ENCODE data around the gene KCNA2. TPM values are rescaled to one million over a fixed set of nuclear protein-coding genes. Genes with fewer than 3 reads are reported as not detected.

The KCNA2 gene
- polyA plus RNA-seq, 1 of the 3 experiments (the other 2 are of a cell fraction): not detected

DNA sequence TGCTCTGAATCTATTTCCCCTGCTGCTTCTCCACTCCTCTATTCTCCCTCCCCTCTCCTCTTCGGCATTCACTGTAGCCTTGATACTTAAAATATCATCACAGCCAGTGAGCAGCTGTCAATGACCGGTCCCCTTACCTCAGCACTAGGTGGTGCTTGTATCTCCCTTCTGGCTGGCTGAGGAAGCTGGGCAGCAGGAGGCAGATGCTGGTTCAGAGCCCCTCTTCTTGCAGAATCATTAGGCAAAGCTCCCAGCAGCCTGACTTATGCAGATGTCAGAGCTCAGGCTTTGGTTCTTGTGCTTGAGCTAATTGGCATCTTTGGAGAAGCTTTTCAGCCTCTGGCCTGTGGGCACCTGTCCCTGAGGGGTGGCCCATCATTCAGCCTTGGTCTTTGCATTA, 31.9 kb upstream of the KCNA2 start:
- 35% methylated on average over 2 of the region's 2 CpGs for WGBS (ENCODE audit: low lambda C conversion rate)
- no peaks in the 10 kb centered on the region for H3K9me2 ChIP-seq

DNA sequence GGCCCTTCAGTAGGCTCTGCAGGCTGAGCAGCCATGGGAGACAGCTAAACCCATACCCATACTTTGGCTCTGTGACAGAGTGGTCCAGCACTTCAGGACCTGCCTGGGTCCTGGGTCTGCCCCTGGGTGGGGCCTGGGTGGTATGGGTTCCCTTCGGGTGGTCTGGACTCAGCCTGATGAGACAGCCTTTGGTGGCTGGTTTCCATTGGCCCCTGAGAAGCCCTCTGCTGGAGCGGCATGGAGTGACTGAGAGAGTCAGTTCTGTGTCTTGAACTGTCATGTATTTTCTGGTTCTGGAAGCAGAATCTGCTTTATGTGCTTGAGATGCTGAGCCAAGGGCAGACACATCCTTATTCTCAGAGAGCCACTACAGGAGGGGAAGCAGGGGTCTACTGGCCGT, 31.3 kb upstream of the KCNA2 start:
- Histone ChIP-seq H3K4me1 (ENCODE audit: control insufficient read depth in 1 of 2, insufficient read depth in 2 of 2, low read depth in 1 of 2, low read length in 1 of 2) (no peaks in the 10 kb centered on the region; a peak in 1 of 4 replicates), H3K4me3 (ENCODE audit: low read depth in 2 of 2, low read length in 1 of 2) (no peak overlapping the region), H3K9me3 (no peaks in the 10 kb centered on the region), H3K9ac (no peak overlapping the region), H4K20me1 (ENCODE audit: insufficient read depth) (no peaks in the 10 kb centered on the region), H3K36me3 (replicated peaks in 1 of 2; ENCODE audit: control insufficient read depth in 1 of 2, insufficient read depth in 2 of 2, low read length in 1 of 2) (no peaks in the 10 kb centered on the region), H3K79me2 (ENCODE audit: insufficient read depth) (no peaks in the 10 kb centered on the region), H3F3A (replicated peaks; ENCODE audit: insufficient read depth) (no peaks in the 10 kb centered on the region), H3K9me2 (no peaks in the 10 kb centered on the region), H3K27me3 (ENCODE audit: insufficient read depth) (0 out of 2 replicates have a peak, but pooled peaks cover 6% of the 10 kb centered on the region), H3K4me2 (no peak overlapping the region), H2AFZ (ENCODE audit: low read depth) (no peak overlapping the region), H3K27ac (ENCODE audit: low read depth in 2 of 2, low read length in 1 of 2) (no peak overlapping the region)
- no peak for DNase-seq
- 35% methylated on average over 2 of the region's 3 CpGs for WGBS (ENCODE audit: low lambda C conversion rate)
- POLR2A ChIA-PET: no interaction called here
- CTCF ChIA-PET: interaction anchor here (0.8 to 22.5 kb wide), 6 partner anchors 12 to 145 kb away, joined by 3 to 204 read pairs (median 10); no protein-coding TSS in a partner anchor
- TF ChIP-seq, protein P1, sequence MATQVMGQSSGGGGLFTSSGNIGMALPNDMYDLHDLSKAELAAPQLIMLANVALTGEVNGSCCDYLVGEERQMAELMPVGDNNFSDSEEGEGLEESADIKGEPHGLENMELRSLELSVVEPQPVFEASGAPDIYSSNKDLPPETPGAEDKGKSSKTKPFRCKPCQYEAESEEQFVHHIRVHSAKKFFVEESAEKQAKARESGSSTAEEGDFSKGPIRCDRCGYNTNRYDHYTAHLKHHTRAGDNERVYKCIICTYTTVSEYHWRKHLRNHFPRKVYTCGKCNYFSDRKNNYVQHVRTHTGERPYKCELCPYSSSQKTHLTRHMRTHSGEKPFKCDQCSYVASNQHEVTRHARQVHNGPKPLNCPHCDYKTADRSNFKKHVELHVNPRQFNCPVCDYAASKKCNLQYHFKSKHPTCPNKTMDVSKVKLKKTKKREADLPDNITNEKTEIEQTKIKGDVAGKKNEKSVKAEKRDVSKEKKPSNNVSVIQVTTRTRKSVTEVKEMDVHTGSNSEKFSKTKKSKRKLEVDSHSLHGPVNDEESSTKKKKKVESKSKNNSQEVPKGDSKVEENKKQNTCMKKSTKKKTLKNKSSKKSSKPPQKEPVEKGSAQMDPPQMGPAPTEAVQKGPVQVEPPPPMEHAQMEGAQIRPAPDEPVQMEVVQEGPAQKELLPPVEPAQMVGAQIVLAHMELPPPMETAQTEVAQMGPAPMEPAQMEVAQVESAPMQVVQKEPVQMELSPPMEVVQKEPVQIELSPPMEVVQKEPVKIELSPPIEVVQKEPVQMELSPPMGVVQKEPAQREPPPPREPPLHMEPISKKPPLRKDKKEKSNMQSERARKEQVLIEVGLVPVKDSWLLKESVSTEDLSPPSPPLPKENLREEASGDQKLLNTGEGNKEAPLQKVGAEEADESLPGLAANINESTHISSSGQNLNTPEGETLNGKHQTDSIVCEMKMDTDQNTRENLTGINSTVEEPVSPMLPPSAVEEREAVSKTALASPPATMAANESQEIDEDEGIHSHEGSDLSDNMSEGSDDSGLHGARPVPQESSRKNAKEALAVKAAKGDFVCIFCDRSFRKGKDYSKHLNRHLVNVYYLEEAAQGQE (IDR thresholded peaks at IDR 0.05; ENCODE audit: low read depth, low read length): no peak
- TF ChIP-seq FOXM1 (IDR thresholded peaks at IDR 0.05; ENCODE audit: low read depth): no peak
- TF ChIP-seq MEF2A (IDR thresholded peaks at IDR 0.05; ENCODE audit: borderline replicate concordance, low read depth): no peak
- no peak for TF ChIP-seq NFIC (IDR thresholded peaks at IDR 0.05; ENCODE audit: borderline replicate concordance)
- TF ChIP-seq EP300 (IDR thresholded peaks at IDR 0.05; ENCODE audit: borderline replicate concordance in 1 of 2, low read depth in 1 of 2, low read length in 1 of 2): no peak
- TF ChIP-seq MXI1 (IDR thresholded peaks at IDR 0.05; ENCODE audit: low read depth, low read length): no peak
- no peak for TF ChIP-seq RAD21 (IDR thresholded peaks at IDR 0.05; ENCODE audit: low read length)
- TF ChIP-seq ELF1 (IDR thresholded peaks at IDR 0.05): no peak
- no peak for TF ChIP-seq RXRA (IDR thresholded peaks at IDR 0.05; ENCODE audit: borderline replicate concordance, low read depth)
- TF ChIP-seq CHD2 (IDR thresholded peaks at IDR 0.05; ENCODE audit: low read length, partially characterized antibody): no peak
- no peak for TF ChIP-seq TAF1 (IDR thresholded peaks at IDR 0.05; ENCODE audit: borderline replicate concordance, low read depth, low read length)

More for the DNA sequence above, 31.9 kb upstream of the KCNA2 start:
- H3F3A ChIP-seq (replicated peaks; ENCODE audit: insufficient read depth): no peaks in the 10 kb centered on the region
- DNase-seq: no peak
- no peak for TF ChIP-seq MEF2A (IDR thresholded peaks at IDR 0.05; ENCODE audit: borderline replicate concordance, low read depth)
- TF ChIP-seq GATA2 (CRISPR knock-in tag; IDR thresholded peaks at IDR 0.05): no peak
- TF ChIP-seq TAF1 (IDR thresholded peaks at IDR 0.05; ENCODE audit: borderline replicate concordance, low read depth, low read length): no peak
- TF ChIP-seq NFIC (IDR thresholded peaks at IDR 0.05; ENCODE audit: borderline replicate concordance): no peak
- TF ChIP-seq EZH2phosphoT487 (IDR thresholded peaks at IDR 0.05; ENCODE audit: borderline replicate concordance, low read depth): no peak
- no peak for TF ChIP-seq NRF1 (IDR thresholded peaks at IDR 0.05; ENCODE audit: low read depth, low read length)
- no peak for TF ChIP-seq SMC3 (IDR thresholded peaks at IDR 0.05; ENCODE audit: low read depth, low read length)
- no peak for TF ChIP-seq FOSL2 (IDR thresholded peaks at IDR 0.05; ENCODE audit: borderline replicate concordance, low read depth)
- TF ChIP-seq TCF12 (IDR thresholded peaks at IDR 0.05): no peak
- no peak for TF ChIP-seq IRF3 (IDR thresholded peaks at IDR 0.05; ENCODE audit: low read depth, low read length)
- no peak for TF ChIP-seq MAX (IDR thresholded peaks at IDR 0.05; ENCODE audit: low read depth)
- TF ChIP-seq RAD21 (IDR thresholded peaks at IDR 0.05; ENCODE audit: low read length): no peak
- TF ChIP-seq ELF1 (IDR thresholded peaks at IDR 0.05): no peak
- no peak for TF ChIP-seq TEAD4 (IDR thresholded peaks at IDR 0.05; ENCODE audit: borderline replicate concordance, insufficient read depth)
- no peak for TF ChIP-seq CHD2 (IDR thresholded peaks at IDR 0.05; ENCODE audit: low read length, partially characterized antibody)
- TF ChIP-seq YY1 (IDR thresholded peaks at IDR 0.05; ENCODE audit: low read depth): no peak
- no peak for TF ChIP-seq POLR2AphosphoS5 (IDR thresholded peaks at IDR 0.05; ENCODE audit: low read depth, low read length)
- TF ChIP-seq, protein P2, sequence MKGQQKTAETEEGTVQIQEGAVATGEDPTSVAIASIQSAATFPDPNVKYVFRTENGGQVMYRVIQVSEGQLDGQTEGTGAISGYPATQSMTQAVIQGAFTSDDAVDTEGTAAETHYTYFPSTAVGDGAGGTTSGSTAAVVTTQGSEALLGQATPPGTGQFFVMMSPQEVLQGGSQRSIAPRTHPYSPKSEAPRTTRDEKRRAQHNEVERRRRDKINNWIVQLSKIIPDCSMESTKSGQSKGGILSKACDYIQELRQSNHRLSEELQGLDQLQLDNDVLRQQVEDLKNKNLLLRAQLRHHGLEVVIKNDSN (IDR thresholded peaks at IDR 0.05; ENCODE audit: borderline replicate concordance, low read depth): no peak
- no peak for TF ChIP-seq RXRA (IDR thresholded peaks at IDR 0.05; ENCODE audit: borderline replicate concordance, low read depth)
- no peak for TF ChIP-seq FOXM1 (IDR thresholded peaks at IDR 0.05; ENCODE audit: low read depth)
- H3K36me3 ChIP-seq (replicated peaks in 1 of 2; ENCODE audit: control insufficient read depth in 1 of 2, insufficient read depth in 2 of 2, low read length in 1 of 2): no peaks in the 10 kb centered on the region
- no peak overlapping the region for H3K27ac ChIP-seq (ENCODE audit: low read depth in 2 of 2, low read length in 1 of 2)
- H3K4me2 ChIP-seq: no peak overlapping the region
- no peaks in the 10 kb centered on the region for H4K20me1 ChIP-seq (ENCODE audit: insufficient read depth)
- POLR2A ChIA-PET: no interaction called here
- H3K27me3 ChIP-seq (ENCODE audit: insufficient read depth): 0 out of 2 replicates have a peak, but pooled peaks cover 6% of the 10 kb centered on the region
- H3K9ac ChIP-seq: no peak overlapping the region
- no peaks in the 10 kb centered on the region for H3K79me2 ChIP-seq (ENCODE audit: insufficient read depth)
- CTCF ChIA-PET: interaction anchor here (0.8 to 22.5 kb wide), 10 partner anchors 8 to 178 kb away, joined by 3 to 204 read pairs (median 4); no protein-coding TSS in a partner anchor
- no peak overlapping the region for H3K4me3 ChIP-seq (ENCODE audit: low read depth in 2 of 2, low read length in 1 of 2)
- H3K9me3 ChIP-seq: no peaks in the 10 kb centered on the region
- H3K4me1 ChIP-seq (ENCODE audit: control insufficient read depth in 1 of 2, insufficient read depth in 2 of 2, low read depth in 1 of 2, low read length in 1 of 2): no peaks in the 10 kb centered on the region; a peak in 1 of 4 replicates
- no peak overlapping the region for H2AFZ ChIP-seq (ENCODE audit: low read depth)

All from SK-N-SH (cell line).